KMS-11 (cell line): ENCODE results near the gene ARL8B.

Source experiments
- H2AFZ ChIP-seq: fragments of 200-600 bp; sonication (generic); 2 replicates; pipeline ENCODE4 v1.6.1; 2016; ENCODE audit warnings: antibody characterized with exemption, mixed run types, low read depth
- H3K27ac ChIP-seq: fragments of 200-600 bp; sonication (generic); 2 replicates; pipeline ENCODE4 v1.6.1; 2016; ENCODE audit warnings: mild to moderate bottlenecking, mixed run types
- H3K27me3 ChIP-seq: fragments of 200-600 bp; sonication (generic); 2 replicates; pipeline ENCODE4 v1.6.1; 2017; ENCODE audit warnings: mild to moderate bottlenecking, low read depth, mixed run types, moderate library complexity; ENCODE audit not compliant: insufficient read depth
- H3K36me3 ChIP-seq: fragments of 200-600 bp; sonication (generic); 2 replicates; pipeline ENCODE4 v1.6.1; 2017; ENCODE audit warnings: mild to moderate bottlenecking, mixed run types; ENCODE audit not compliant: insufficient read depth
- H3K4me1 ChIP-seq: fragments of 200-600 bp; sonication (generic); 2 replicates; pipeline ENCODE4 v1.6.1; 2016; ENCODE audit warnings: mild to moderate bottlenecking, low read depth, mixed run types; ENCODE audit not compliant: poor library complexity, severe bottlenecking
- H3K4me2 ChIP-seq: fragments of 200-600 bp; sonication (generic); 2 replicates; pipeline ENCODE4 v1.7.0; 2016; ENCODE audit warnings: mild to moderate bottlenecking, mixed run types
- H3K4me3 ChIP-seq: fragments of 200-600 bp; sonication (generic); IDR thresholded peaks from 2 replicates; pipeline ENCODE4 v1.6.1; 2017; ENCODE audit warnings: low read depth, low read length, mixed read lengths; ENCODE audit not compliant: insufficient read depth
- H3K79me2 ChIP-seq: fragments of 200-600 bp; sonication (generic); 2 replicates; pipeline ENCODE4 v1.6.1; 2016; ENCODE audit warnings: low read depth, mixed run types; ENCODE audit not compliant: insufficient read depth
- H3K9ac ChIP-seq: fragments of 200-600 bp; sonication (generic); 2 replicates; pipeline ENCODE4 v1.6.1; 2016; ENCODE audit warnings: mild to moderate bottlenecking, mixed run types
- H4K20me1 ChIP-seq: fragments of 200-600 bp; sonication (generic); 2 replicates; pipeline ENCODE4 v1.6.1; 2016; ENCODE audit warnings: mild to moderate bottlenecking, mixed run types; ENCODE audit not compliant: insufficient read depth
- CTCF ChIP-seq: fragments of 200-600 bp; sonication (generic); conservative IDR thresholded peaks from 2 replicates; pipeline ENCODE4 v1.6.1; 2017; ENCODE audit warnings: low read depth, mild to moderate bottlenecking, antibody characterized with exemption, low read length, moderate library complexity, mixed read lengths

ARL8B gene

DNA sequence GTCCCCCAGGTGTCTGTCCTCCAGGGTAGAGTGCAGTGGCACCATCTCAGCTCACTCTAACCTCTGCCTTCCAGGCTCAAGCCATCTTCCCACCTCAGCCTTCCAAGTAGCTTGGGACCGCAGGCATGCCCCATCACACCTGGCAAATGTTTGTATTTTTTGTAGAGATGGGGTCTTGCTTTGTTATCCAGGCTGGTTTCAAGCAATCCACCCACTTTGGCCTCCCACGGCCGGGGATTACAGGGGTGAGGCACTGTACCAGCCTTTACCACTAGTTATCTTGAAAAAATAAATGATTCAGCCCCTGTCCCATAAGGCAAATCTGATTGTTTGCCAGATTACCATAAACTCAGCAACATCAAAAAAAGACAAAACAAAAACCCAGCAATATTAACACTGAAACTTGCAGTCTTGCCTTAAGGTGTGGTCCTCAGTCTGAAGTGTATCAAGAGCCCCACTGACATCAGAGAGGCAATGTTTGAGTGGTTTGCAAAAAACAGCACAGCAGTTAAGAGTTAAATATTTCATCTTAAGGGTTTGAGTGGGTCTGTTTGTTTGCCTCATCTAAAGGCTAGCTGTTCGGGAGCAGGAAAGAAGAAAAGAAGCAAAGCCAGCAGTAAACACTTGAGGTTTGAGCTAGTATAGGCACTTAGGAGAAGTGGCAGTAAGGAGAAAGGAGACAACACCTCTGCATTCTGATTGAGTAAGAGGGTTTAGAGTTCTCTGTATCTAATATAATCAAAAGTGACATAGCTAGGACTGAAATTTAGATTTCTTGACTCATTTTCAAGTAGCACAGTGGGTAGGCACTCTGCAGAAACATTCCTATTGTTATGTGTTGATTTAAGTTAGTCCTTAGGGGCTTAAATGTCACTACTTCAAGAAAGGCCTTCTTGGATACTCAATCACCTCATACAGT is 39.1 kb downstream of the ARL8B start:
- TF ChIP-seq CTCF: no peak

GRCh38 chr3:5162102-5162501 is 40.0 kb downstream of the ARL8B start:
- H2AFZ ChIP-seq: no peak overlapping the region
- TF ChIP-seq CTCF: no peak
- H3K79me2 ChIP-seq: peaks cover 21% of the 10 kb centered on the region; the same call in 1 of the 2 replicates
- H3K9ac ChIP-seq: no peak overlapping the region
- no peaks in the 10 kb centered on the region for H3K27me3 ChIP-seq
- no peaks in the 10 kb centered on the region for H3K36me3 ChIP-seq
- H4K20me1 ChIP-seq: no peaks in the 10 kb centered on the region
- no peak overlapping the region for H3K4me3 ChIP-seq
- no peak overlapping the region for H3K27ac ChIP-seq
- no peaks in the 10 kb centered on the region for H3K4me1 ChIP-seq
- H3K4me2 ChIP-seq: no peak overlapping the region

More for the DNA sequence above, 39.1 kb downstream of the ARL8B start:
- H4K20me1 ChIP-seq: no peaks in the 10 kb centered on the region
- H2AFZ ChIP-seq: no peak overlapping the region
- no peak overlapping the region for H3K9ac ChIP-seq
- H3K79me2 ChIP-seq: peaks cover 28% of the 10 kb centered on the region; the same call in 1 of the 2 replicates
- H3K4me2 ChIP-seq: no peak overlapping the region
- no peak overlapping the region for H3K4me3 ChIP-seq
- no peaks in the 10 kb centered on the region for H3K4me1 ChIP-seq
- H3K27me3 ChIP-seq: no peaks in the 10 kb centered on the region
- no peak overlapping the region for H3K27ac ChIP-seq
- no peaks in the 10 kb centered on the region for H3K36me3 ChIP-seq

DNA sequence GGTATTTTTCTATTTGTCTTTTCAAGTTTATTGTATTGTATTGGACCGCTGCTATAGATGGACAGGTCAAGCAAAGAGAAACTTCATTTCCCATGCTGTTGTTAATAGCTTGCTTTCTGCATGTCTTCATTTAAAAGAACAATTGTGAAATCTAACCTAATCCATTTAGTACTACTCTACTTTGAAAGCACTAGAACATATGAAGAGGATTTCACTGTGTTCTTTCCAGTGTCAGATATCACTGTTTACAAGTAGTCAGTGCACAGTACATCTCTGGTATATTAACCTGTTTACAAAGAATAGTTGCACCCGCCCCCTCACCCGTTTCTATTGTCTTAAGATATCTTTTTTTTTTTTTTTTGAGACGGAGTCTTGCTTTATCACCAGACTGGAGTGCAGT is 43.6 kb downstream of the ARL8B start:
- Histone ChIP-seq H3K9ac (no peak overlapping the region), H3K4me3 (no peak overlapping the region), H3K27me3 (no peaks in the 10 kb centered on the region), H3K4me1 (no peaks in the 10 kb centered on the region), H3K4me2 (no peak overlapping the region), H4K20me1 (no peaks in the 10 kb centered on the region), H3K36me3 (no peaks in the 10 kb centered on the region), H2AFZ (no peak overlapping the region), H3K79me2 (peaks cover 14% of the 10 kb centered on the region; the same call in 1 of the 2 replicates), H3K27ac (no peak overlapping the region)
- no peak for TF ChIP-seq CTCF

GRCh38 chr3:5166846-5167245 is 44.8 kb downstream of the ARL8B start:
- Histone ChIP-seq H3K79me2 (peaks cover 14% of the 10 kb centered on the region; the same call in 1 of the 2 replicates), H2AFZ (no peak overlapping the region), H3K27me3 (no peaks in the 10 kb centered on the region), H3K4me2 (no peak overlapping the region), H3K27ac (no peak overlapping the region), H4K20me1 (no peaks in the 10 kb centered on the region), H3K4me3 (no peak overlapping the region), H3K9ac (no peak overlapping the region), H3K4me1 (no peaks in the 10 kb centered on the region), H3K36me3 (no peaks in the 10 kb centered on the region)
- TF ChIP-seq CTCF: no peak
